ENCODE results near the gene POLG2. TPM values are rescaled to one million over a fixed set of nuclear protein-coding genes. Genes with fewer than 3 reads are reported as not detected.

The POLG2 gene
- total and polyA plus RNA-seq, 2 of the 8 experiments (the other 6 are each of a cell fraction or from before 2014, with no cell fraction given), result 9.7 to 34.3 TPM

DNA sequence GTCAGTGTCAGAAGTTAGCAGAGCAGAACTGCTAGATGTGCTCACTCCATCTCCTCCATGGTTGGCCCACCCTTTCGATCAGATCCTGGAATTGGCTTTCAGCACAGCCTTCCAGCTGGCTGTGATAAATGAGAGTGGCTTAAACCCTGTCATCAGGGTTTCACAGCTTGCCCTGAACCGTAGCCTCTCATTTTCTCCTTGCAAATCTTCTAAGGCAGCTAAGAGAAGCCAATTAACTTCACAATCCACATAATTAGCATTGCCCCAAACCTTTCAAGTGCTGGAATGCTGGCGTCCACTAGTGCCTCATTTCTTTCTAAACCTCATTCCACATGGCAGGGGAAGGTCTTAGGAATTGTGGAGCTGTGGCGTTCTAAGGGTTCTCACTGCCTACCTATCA, 26.2 kb downstream of the POLG2 start:
- Histone ChIP-seq H2AFZ (ENCODE audit: low read length) (no peak overlapping the region), H2BK20ac (ENCODE audit: low read length) (no peak overlapping the region), H4K8ac (ENCODE audit: extremely low read depth, insufficient read depth, low read length) (no peak overlapping the region), H3K27ac (ENCODE audit: low read depth, low read length) (no peak overlapping the region), H3K9ac (replicated peaks in 1 of 4; ENCODE audit: extremely low read depth in 1 of 4, low read depth in 3 of 4, low read length in 3 of 4) (no peak overlapping the region), H2BK120ac (replicated peaks; ENCODE audit: low read depth, low read length) (no peak overlapping the region), H3K4me1 (replicated peaks in 1 of 4; ENCODE audit: control insufficient read depth in 3 of 4, insufficient read depth in 4 of 4, low read length in 3 of 4) (peaks cover 0 to 5% (median 0%) of the 10 kb centered on the region in 4 experiments; a peak in 3 of 7 replicates), H4K5ac (ENCODE audit: insufficient read length, low read depth, low read length) (no peak overlapping the region), H3K14ac (ENCODE audit: insufficient read length) (no peak overlapping the region), H3K36me3 (ENCODE audit: control insufficient read depth in 2 of 4, insufficient read depth in 4 of 4, low read length in 3 of 4) (no peaks in the 10 kb centered on the region), H3K9me3 (ENCODE audit: insufficient read depth in 2 of 2, low read depth in 1 of 2, low read length in 1 of 2) (no peaks in the 10 kb centered on the region), H4K91ac (replicated peaks; ENCODE audit: insufficient read length, low read length) (no peak overlapping the region), H3K27me3 (replicated peaks in 1 of 4; ENCODE audit: control insufficient read depth in 3 of 4, extremely low read depth in 1 of 4, insufficient read depth in 3 of 4, low read length in 3 of 4) (no peaks in the 10 kb centered on the region), H2AK5ac (ENCODE audit: low read depth, low read length) (no peak overlapping the region), H2BK5ac (ENCODE audit: low read depth, low read length) (no peak overlapping the region), H3K56ac (replicated peaks; ENCODE audit: insufficient read length, low read depth, low read length) (no peak overlapping the region), H3K79me1 (ENCODE audit: low read depth, low read length) (no peaks in the 10 kb centered on the region), H2BK15ac (ENCODE audit: low read length) (peak overlapping the region; percentile 9; the same call in 1 of the 2 replicates), H4K20me1 (replicated peaks in 1 of 2; ENCODE audit: control insufficient read depth in 1 of 2, insufficient read depth in 2 of 2, low read length in 2 of 2) (no peaks in the 10 kb centered on the region), H3K79me2 (ENCODE audit: control insufficient read depth in 1 of 2, insufficient read depth in 2 of 2, low read length in 2 of 2) (no peaks in the 10 kb centered on the region), H3K18ac (ENCODE audit: extremely low read depth, low read length) (no peak overlapping the region), H3K23ac (ENCODE audit: insufficient read length) (no peak overlapping the region), H3K4me3 (ENCODE audit: extremely low read depth in 1 of 4, insufficient read depth in 2 of 4, low read depth in 3 of 4, low read length in 4 of 4) (no peak overlapping the region), H2BK12ac (ENCODE audit: low read depth, low read length) (no peak overlapping the region), H3K23me2 (ENCODE audit: low read depth, low read length) (no peaks in the 10 kb centered on the region), H3K4ac (replicated peaks; ENCODE audit: insufficient read length, low read depth, low read length) (no peak overlapping the region), H3K4me2 (ENCODE audit: insufficient read depth in 1 of 2, low read depth in 2 of 2, low read length in 2 of 2) (no peak overlapping the region)
- no peak for FAIRE-seq
- ChIA-PET CTCF (ENCODE audit: partially characterized antibody) (interaction anchor here (1.0 to 1.9 kb wide), 2 partner anchors 21 to 52 kb away, joined by 3 to 12 read pairs; no protein-coding TSS in a partner anchor), POLR2A (ENCODE audit: partially characterized antibody) (interaction anchor here (0.8 to 1.4 kb wide), 2 partner anchors 12 to 13 kb away, joined by 3 read pairs; no protein-coding TSS in a partner anchor)
- WGBS, 2 experiments (ENCODE audit: extremely low coverage in 1 of 2, insufficient coverage in 1 of 2, insufficient read length in 1 of 2, insufficient replicate concordance in 2 of 2, low coverage in 1 of 2, low lambda C conversion rate in 2 of 2, missing lambda C conversion rate in 1 of 2), result 67% methylated on average over 4 of the region's 4 CpGs; no CpG with 5 or more reads in 1 of the 2 experiments
- no peak for DNase-seq (ENCODE audit: low read depth in 1 of 2, low spot score in 2 of 2)
- TF ChIP-seq BCL11A (IDR thresholded peaks at IDR 0.05; ENCODE audit: low read depth in 2 of 2, low read length in 2 of 2) (no peak), BRCA1 (IDR thresholded peaks at IDR 0.05; ENCODE audit: low read depth, low read length) (no peak), EP300 (IDR thresholded peaks at IDR 0.05; ENCODE audit: borderline replicate concordance in 1 of 2, low read depth in 2 of 2, low read length in 2 of 2) (no peak), NANOG (IDR thresholded peaks at IDR 0.05; ENCODE audit: insufficient read depth, low read depth, low read length, poor library complexity, severe bottlenecking) (no peak), CHD2 (IDR thresholded peaks at IDR 0.05; ENCODE audit: low read length) (no peak), POLR2A (IDR thresholded peaks at IDR 0.05; ENCODE audit: control extremely low read depth in 1 of 2, low read depth in 2 of 2, low read length in 2 of 2) (no peak), PHF8 (conservative IDR thresholded peaks at IDR 0.05; ENCODE audit: low read depth, low read length) (no peak), ASH2L (IDR thresholded peaks at IDR 0.05; ENCODE audit: low read length) (no peak)
- TF ChIP-seq, protein P1, sequence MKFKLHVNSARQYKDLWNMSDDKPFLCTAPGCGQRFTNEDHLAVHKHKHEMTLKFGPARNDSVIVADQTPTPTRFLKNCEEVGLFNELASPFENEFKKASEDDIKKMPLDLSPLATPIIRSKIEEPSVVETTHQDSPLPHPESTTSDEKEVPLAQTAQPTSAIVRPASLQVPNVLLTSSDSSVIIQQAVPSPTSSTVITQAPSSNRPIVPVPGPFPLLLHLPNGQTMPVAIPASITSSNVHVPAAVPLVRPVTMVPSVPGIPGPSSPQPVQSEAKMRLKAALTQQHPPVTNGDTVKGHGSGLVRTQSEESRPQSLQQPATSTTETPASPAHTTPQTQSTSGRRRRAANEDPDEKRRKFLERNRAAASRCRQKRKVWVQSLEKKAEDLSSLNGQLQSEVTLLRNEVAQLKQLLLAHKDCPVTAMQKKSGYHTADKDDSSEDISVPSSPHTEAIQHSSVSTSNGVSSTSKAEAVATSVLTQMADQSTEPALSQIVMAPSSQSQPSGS (IDR thresholded peaks at IDR 0.05; ENCODE audit: low read length), result no peak
